ENCODE data around the gene KCNG4. TPM values are rescaled to one million over a fixed set of nuclear protein-coding genes. Genes with fewer than 3 reads are reported as not detected.

KCNG4 gene
- total RNA-seq, 1 experiment from 2014 or later: not detected

- TF ChIP-seq EZH2phosphoT487 (IDR thresholded peaks at IDR 0.05; ENCODE audit: borderline replicate concordance) (no peak), JUND (IDR thresholded peaks at IDR 0.05) (no peak), RAD21 (IDR thresholded peaks at IDR 0.05; ENCODE audit: low read depth) (no peak), CBX3 (IDR thresholded peaks at IDR 0.05; ENCODE audit: low read depth) (no peak), SRF (IDR thresholded peaks at IDR 0.05; ENCODE audit: low read depth) (no peak)
Measured at GRCh38 chr16:84197466-84198128, 42.2 kb downstream of the KCNG4 start (continued).

- ChIA-PET RAD21 (ENCODE audit: low non-redundant PET in 1 of 2, low total read pairs in 2 of 2, uncharacterized antibody in 2 of 2, unreplicated experiment in 2 of 2) (no interaction called here), POLR2A (no interaction called here), CTCF (interaction anchor here (1.1 to 2.4 kb wide), 2 partner anchors 10 to 80 kb away, joined by 3 to 11 read pairs; partner anchors contain the start of gene TAF1C)
- intact Hi-C loops (cut with micrococcal nuclease): no loop called here
- Histone ChIP-seq H3K27ac (ENCODE audit: low read depth, low read length) (no peak overlapping the region), H3K79me2 (ENCODE audit: insufficient read depth, low read length) (no peaks in the 10 kb centered on the region), H3K36me3 (ENCODE audit: control insufficient read depth in 1 of 2, insufficient read depth in 2 of 2, low read length in 2 of 2) (no peaks in the 10 kb centered on the region), H3K4me2 (ENCODE audit: low read length) (no peak overlapping the region), H3K9ac (ENCODE audit: low read length) (no peak overlapping the region), H3K9me3 (ENCODE audit: control insufficient read depth in 1 of 2, insufficient read depth in 1 of 2, low read depth in 1 of 2, low read length in 2 of 2) (no peaks in the 10 kb centered on the region), H3K9me2 (ENCODE audit: insufficient read depth) (no peaks in the 10 kb centered on the region), H3K4me3 (replicated peaks in 1 of 2; ENCODE audit: low read depth in 1 of 2, low read length in 2 of 2) (no peak overlapping the region), H2AFZ (ENCODE audit: low read depth, low read length, poor library complexity, severe bottlenecking) (no peak overlapping the region), H3K27me3 (ENCODE audit: insufficient read depth, low read length) (no peaks in the 10 kb centered on the region), H3K4me1 (ENCODE audit: control insufficient read depth in 1 of 2, insufficient read depth in 2 of 2, low read length in 2 of 2) (peaks cover 0 to 7% of the 10 kb centered on the region in 2 experiments; a peak in 1 of 4 replicates), H4K20me1 (ENCODE audit: insufficient read depth) (no peaks in the 10 kb centered on the region)
- BruUV-seq (replicated peaks): no TSS peak
- TF ChIP-seq, protein P1, sequence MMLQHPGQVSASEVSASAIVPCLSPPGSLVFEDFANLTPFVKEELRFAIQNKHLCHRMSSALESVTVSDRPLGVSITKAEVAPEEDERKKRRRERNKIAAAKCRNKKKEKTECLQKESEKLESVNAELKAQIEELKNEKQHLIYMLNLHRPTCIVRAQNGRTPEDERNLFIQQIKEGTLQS (IDR thresholded peaks at IDR 0.05): no peak
- TF ChIP-seq CBX3 (IDR thresholded peaks at IDR 0.05; ENCODE audit: low read depth) (no peak), CEBPB (IDR thresholded peaks at IDR 0.05; ENCODE audit: low read depth) (no peak), SIN3A (IDR thresholded peaks at IDR 0.05; ENCODE audit: low read depth) (no peak)
- DNase-seq (ENCODE audit: low read depth, low spot score): no peak
- ATAC-seq: no peak
Measured at GRCh38 chr16:84196727-84197394, 43.0 kb downstream of the KCNG4 start.

All from HCT116 (cell line).